Liver (tissue), 9 donors: ENCODE data around the gene LRRC61. TPM values are rescaled to one million over a fixed set of nuclear protein-coding genes. Genes with fewer than 3 reads are reported as not detected.

Experiments used
- DNase-seq: peaks from one replicate; pipeline ENCODE4 v3.0.0-alpha.2; 2017; ENCODE audit warnings: low spot score
- H3K27ac ChIP-seq, 2 donors: one replicate each; pipeline ENCODE4 v1.7.0; 2013; ENCODE audit warnings: inconsistent platforms in 2 of 2, low read length in 2 of 2, control low read depth in 1 of 2, low read depth in 1 of 2, mild to moderate bottlenecking in 1 of 2
- H3K27me3 ChIP-seq, 4 donors: one replicate each; pipeline versions ENCODE4 v1.6.1 to v1.7.0; 2013; ENCODE audit warnings: low read length in 3 of 4, inconsistent platforms in 1 of 4, mild to moderate bottlenecking in 1 of 4, moderate library complexity in 1 of 4; ENCODE audit not compliant: control insufficient read depth in 4 of 4, insufficient read depth in 4 of 4
- H3K36me3 ChIP-seq, 4 donors: one replicate each; pipeline versions ENCODE4 v1.6.1 to v1.7.0; 2013; ENCODE audit warnings: low read length in 3 of 4, mild to moderate bottlenecking in 3 of 4, low read depth in 1 of 4, moderate library complexity in 1 of 4; ENCODE audit not compliant: control insufficient read depth in 4 of 4, insufficient read depth in 3 of 4
- H3K4me1 ChIP-seq, 4 donors: one replicate each; pipeline versions ENCODE4 v1.6.1 to v1.7.0; 2013; ENCODE audit warnings: low read length in 3 of 4, mild to moderate bottlenecking in 3 of 4, moderate library complexity in 1 of 4; ENCODE audit not compliant: control insufficient read depth in 4 of 4, insufficient read depth in 4 of 4
- H3K4me3 ChIP-seq, 3 donors: one replicate each; pipeline versions ENCODE4 v1.6.1 to v1.7.0; 2013; ENCODE audit warnings: low read length in 3 of 3, control low read depth in 1 of 3, low read depth in 1 of 3, mild to moderate bottlenecking in 1 of 3
- H3K9ac ChIP-seq, 2 donors: one replicate each; pipeline ENCODE4 v1.7.0; 2013; ENCODE audit warnings: low read length in 2 of 2, mild to moderate bottlenecking in 2 of 2, moderate library complexity in 2 of 2, control low read depth in 1 of 2, low read depth in 1 of 2
- H3K9me3 ChIP-seq, 4 donors: one replicate each; pipeline versions ENCODE4 v1.6.1 to v1.7.0; 2013; ENCODE audit warnings: low read length in 3 of 4; ENCODE audit not compliant: control insufficient read depth in 4 of 4
- ATF3 ChIP-seq: IDR thresholded peaks from 2 replicates; pipeline ENCODE4 v1.6.1; 2016; ENCODE audit warnings: antibody characterized with exemption
- CTCF ChIP-seq: fragments of 150-350 bp; IDR thresholded peaks from 2 replicates; pipeline ENCODE4 v1.5.1; 2017; ENCODE audit warnings: improper control_type of control experiment, low read depth, low read length; ENCODE audit not compliant: missing input control
- EGR1 ChIP-seq, 2 donors: IDR thresholded peaks; 2 replicates each; pipeline ENCODE4 v1.6.1; 2016 to 2018; ENCODE audit warnings: antibody characterized with exemption in 2 of 2, low read depth in 2 of 2
- FOXA1 ChIP-seq: IDR thresholded peaks from 2 replicates; pipeline ENCODE4 v1.6.1; 2016; ENCODE audit warnings: antibody characterized with exemption
- FOXA2 ChIP-seq: IDR thresholded peaks from 2 replicates; pipeline ENCODE4 v1.6.1; 2016; ENCODE audit warnings: antibody characterized with exemption
- GABPA ChIP-seq, 2 donors: IDR thresholded peaks in 1 of 2; conservative IDR thresholded peaks in 1 of 2; 2 replicates each; pipeline ENCODE4 v1.6.1; 2016; ENCODE audit warnings: antibody characterized with exemption in 2 of 2, mild to moderate bottlenecking in 1 of 2, moderate library complexity in 1 of 2
- HNF4A ChIP-seq, 2 donors: conservative IDR thresholded peaks; 2 replicates each; pipeline ENCODE4 v1.6.1; 2016; ENCODE audit warnings: antibody characterized with exemption in 2 of 2, mild to moderate bottlenecking in 2 of 2
- HNF4G ChIP-seq: IDR thresholded peaks from 2 replicates; pipeline ENCODE4 v1.6.1; 2016; ENCODE audit warnings: antibody characterized with exemption
- JUND ChIP-seq, 2 donors: IDR thresholded peaks; 2 replicates each; pipeline ENCODE4 v1.6.1; 2016; ENCODE audit warnings: antibody characterized with exemption in 2 of 2
- NR2F2 ChIP-seq: IDR thresholded peaks from 2 replicates; pipeline ENCODE4 v1.6.1; 2016; ENCODE audit warnings: antibody characterized with exemption
- RAD21 ChIP-seq, 2 donors: IDR thresholded peaks; 2 replicates each; pipeline ENCODE4 v1.6.1; 2016; ENCODE audit warnings: antibody characterized with exemption in 2 of 2, mild to moderate bottlenecking in 2 of 2
- RXRA ChIP-seq, 2 donors: IDR thresholded peaks; 2 replicates each; pipeline ENCODE4 v1.6.1; 2017 to 2018; ENCODE audit warnings: antibody characterized with exemption in 2 of 2, mild to moderate bottlenecking in 1 of 2
- SP1 ChIP-seq: IDR thresholded peaks from 2 replicates; pipeline ENCODE4 v1.6.1; 2018; ENCODE audit warnings: antibody characterized with exemption, mild to moderate bottlenecking
- TAF1 ChIP-seq: conservative IDR thresholded peaks from 2 replicates; pipeline ENCODE4 v1.6.1; 2016; ENCODE audit warnings: antibody characterized with exemption, mild to moderate bottlenecking
- YY1 ChIP-seq: IDR thresholded peaks from 2 replicates; pipeline ENCODE4 v1.6.1; 2016; ENCODE audit warnings: antibody characterized with exemption, mild to moderate bottlenecking
- ZBTB33 ChIP-seq: IDR thresholded peaks from 2 replicates; pipeline ENCODE4 v1.6.1; 2016; ENCODE audit warnings: antibody characterized with exemption
- WGBS: extraction: QIAGEN DNeasy Blood & Tissue Kit; methylation state at CpG from one replicate; pipeline ENCODE4 v1.1.7; 2013; 5-methylcytosine and 5-hydroxymethylcytosine counted together
- polyA plus RNA-seq, 2 donors: library from polyadenylated mRNA; stranded (reverse) in 1 of 2; unstranded in 1 of 2; fragments of 200-250 nt in 1 of 2; fragments of >200 nt in 1 of 2; fragmentation: Nextera tagmentation in 1 of 2; extraction: Ambion mirVana in 1 of 2; gene quantifications; one replicate each; pipeline versions ENCODE4 v1.2.1 to v1.2.3, GENCODE V29; 2013 to 2015
- total RNA-seq, 2 donors: library from RNA; depleted of rRNA; stranded (reverse); fragments of >200 nt; gene quantifications; one replicate each; pipeline ENCODE4 v1.2.3, GENCODE V29; 2014
- TF ChIP-seq, protein P1 (sequence below): IDR thresholded peaks from 2 replicates; pipeline ENCODE4 v1.6.1; 2016; ENCODE audit warnings: antibody characterized with exemption, mild to moderate bottlenecking
- TF ChIP-seq, protein P2 (sequence below): IDR thresholded peaks from 2 replicates; pipeline ENCODE4 v1.6.1; 2016; ENCODE audit warnings: antibody characterized with exemption
- donor health status: healthy.
- donor health status: healthy.
- donor health status: healthy.
- donor health status: healthy.
- donor health status: healthy.

LRRC61 gene
- total and polyA plus RNA-seq, 4 donors: 12.0 to 21.0 (median 15.6) TPM

DNA sequence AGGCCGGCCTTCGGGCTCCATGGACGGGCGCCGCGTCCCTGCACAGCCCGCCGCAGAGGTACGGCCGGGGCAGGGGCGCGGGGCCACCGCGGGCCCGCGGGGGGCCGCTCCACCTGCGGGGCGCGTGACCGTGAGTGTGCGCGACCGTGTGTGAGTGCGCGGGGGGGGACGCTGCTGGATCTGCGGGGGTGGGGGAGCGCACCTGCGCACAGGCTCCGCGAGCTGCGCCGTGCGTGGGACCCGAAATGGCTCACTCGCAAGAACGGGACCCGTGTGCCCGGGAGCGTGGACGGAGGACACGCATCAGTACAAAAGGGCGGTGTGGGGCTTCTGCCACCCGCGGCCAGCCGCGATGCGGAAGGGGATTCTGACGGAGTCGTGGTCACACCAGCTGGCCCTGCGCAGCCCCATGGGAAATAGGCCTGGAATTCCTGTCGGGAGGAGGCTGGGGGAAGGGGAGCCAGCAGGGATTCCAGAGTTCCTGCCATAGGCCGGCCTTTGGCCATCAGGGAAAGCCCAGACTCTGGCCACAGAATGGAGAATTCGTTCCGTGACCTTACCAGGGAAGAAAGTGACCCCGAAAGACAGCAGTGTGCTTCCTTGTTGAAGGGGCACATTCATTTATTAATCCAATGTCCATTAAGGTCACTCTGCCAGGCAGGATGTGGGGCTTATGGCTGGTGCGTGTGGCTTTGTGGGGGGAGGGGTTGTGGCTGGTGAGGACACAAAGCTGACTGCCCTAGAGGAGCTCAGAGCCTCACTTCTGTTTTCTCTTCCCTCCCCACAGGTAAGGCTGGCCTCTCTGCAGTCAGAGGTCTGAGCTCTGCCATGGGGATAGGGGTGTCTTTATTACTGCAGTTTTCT is 46.0 kb downstream of the LRRC61 start:
- H3K27me3 ChIP-seq: no peaks in the 10 kb centered on the region
- WGBS: 1% methylated on average over 58 of the region's 58 CpGs

More for the DNA sequence above, 46.0 kb downstream of the LRRC61 start:
- peaks cover 4 to 47% (median 32%) of the 10 kb centered on the region in 4 donors for H3K4me1 ChIP-seq
- H3K9me3 ChIP-seq: no peaks in the 10 kb centered on the region
- peak; percentile 62 for DNase-seq
- H3K9ac ChIP-seq: peak overlapping the region; percentile 90 to 95
- H3K27ac ChIP-seq: peak overlapping the region; percentile 98 to 99
- peak overlapping the region; percentile 76 to 97 (median 82) for H3K4me3 ChIP-seq
- peaks cover 6 to 17% (median 15%) of the 10 kb centered on the region in 4 donors for H3K36me3 ChIP-seq
- TF ChIP-seq YY1 (peak; percentile 43), FOXA2 (no peak), TAF1 (peak; percentile 29), ZBTB33 (no peak), RAD21 (IDR thresholded peaks at IDR 0.05) (peak; percentile 8 to 36), EGR1 (IDR thresholded peaks at IDR 0.05; ENCODE audit: low read depth in 2 of 2) (no peak), CTCF (no peak), ATF3 (no peak), GABPA (IDR thresholded peaks at IDR 0.05 in 1 of 2, conservative IDR thresholded peaks at IDR 0.05 in 1 of 2) (no peak), NR2F2 (peak; percentile 38), HNF4G (no peak), HNF4A (conservative IDR thresholded peaks at IDR 0.05) (peak; percentile 31 to 33), JUND (IDR thresholded peaks at IDR 0.05) (no peak), SP1 (peak; percentile 46), FOXA1 (no peak), RXRA (IDR thresholded peaks at IDR 0.05) (peak; percentile 41 to 52)
- TF ChIP-seq, protein P1, sequence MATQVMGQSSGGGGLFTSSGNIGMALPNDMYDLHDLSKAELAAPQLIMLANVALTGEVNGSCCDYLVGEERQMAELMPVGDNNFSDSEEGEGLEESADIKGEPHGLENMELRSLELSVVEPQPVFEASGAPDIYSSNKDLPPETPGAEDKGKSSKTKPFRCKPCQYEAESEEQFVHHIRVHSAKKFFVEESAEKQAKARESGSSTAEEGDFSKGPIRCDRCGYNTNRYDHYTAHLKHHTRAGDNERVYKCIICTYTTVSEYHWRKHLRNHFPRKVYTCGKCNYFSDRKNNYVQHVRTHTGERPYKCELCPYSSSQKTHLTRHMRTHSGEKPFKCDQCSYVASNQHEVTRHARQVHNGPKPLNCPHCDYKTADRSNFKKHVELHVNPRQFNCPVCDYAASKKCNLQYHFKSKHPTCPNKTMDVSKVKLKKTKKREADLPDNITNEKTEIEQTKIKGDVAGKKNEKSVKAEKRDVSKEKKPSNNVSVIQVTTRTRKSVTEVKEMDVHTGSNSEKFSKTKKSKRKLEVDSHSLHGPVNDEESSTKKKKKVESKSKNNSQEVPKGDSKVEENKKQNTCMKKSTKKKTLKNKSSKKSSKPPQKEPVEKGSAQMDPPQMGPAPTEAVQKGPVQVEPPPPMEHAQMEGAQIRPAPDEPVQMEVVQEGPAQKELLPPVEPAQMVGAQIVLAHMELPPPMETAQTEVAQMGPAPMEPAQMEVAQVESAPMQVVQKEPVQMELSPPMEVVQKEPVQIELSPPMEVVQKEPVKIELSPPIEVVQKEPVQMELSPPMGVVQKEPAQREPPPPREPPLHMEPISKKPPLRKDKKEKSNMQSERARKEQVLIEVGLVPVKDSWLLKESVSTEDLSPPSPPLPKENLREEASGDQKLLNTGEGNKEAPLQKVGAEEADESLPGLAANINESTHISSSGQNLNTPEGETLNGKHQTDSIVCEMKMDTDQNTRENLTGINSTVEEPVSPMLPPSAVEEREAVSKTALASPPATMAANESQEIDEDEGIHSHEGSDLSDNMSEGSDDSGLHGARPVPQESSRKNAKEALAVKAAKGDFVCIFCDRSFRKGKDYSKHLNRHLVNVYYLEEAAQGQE: no peak
- TF ChIP-seq, protein P2, sequence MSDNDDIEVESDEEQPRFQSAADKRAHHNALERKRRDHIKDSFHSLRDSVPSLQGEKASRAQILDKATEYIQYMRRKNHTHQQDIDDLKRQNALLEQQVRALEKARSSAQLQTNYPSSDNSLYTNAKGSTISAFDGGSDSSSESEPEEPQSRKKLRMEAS: peak; percentile 34
